ENCODE data around the gene PTPN5.

PTPN5 gene

GRCh38 chr11:18743365-18743764 is 48.2 kb downstream of the PTPN5 start:
- no peak for DNase-seq (ENCODE audit: low read depth, low spot score)

GRCh38 chr11:18741783-18742182 is 49.8 kb downstream of the PTPN5 start:
- no peak for DNase-seq (ENCODE audit: low read depth, low spot score)

DNA sequence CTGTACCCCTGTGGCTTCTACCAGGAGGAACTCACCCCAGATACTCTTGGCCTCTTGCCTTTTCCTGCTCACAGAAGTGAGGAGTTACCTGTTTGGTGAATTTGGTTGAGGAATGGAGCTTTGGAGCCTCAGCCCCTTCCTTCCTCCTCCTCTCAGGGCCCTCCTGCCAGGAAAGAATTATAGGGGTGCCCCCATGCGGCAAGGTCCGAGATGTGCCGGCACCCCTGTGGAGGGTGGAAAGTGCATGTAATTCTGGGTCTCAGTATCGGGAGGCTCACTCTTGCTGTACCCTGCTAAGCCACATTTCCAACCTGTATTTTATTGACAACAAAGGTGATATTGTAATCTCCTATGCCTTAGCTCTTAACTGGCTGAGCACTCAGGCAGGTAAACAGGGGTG is 51.9 kb downstream of the PTPN5 start:
- no peak for DNase-seq (ENCODE audit: low read depth, low spot score)

GRCh38 chr11:18737642-18738041 is 54.0 kb downstream of the PTPN5 start:
- DNase-seq (ENCODE audit: low read depth, low spot score): no peak

GRCh38 chr11:18736590-18737148 is 54.9 kb downstream of the PTPN5 start:
- DNase-seq (ENCODE audit: low read depth, low spot score): no peak

DNA sequence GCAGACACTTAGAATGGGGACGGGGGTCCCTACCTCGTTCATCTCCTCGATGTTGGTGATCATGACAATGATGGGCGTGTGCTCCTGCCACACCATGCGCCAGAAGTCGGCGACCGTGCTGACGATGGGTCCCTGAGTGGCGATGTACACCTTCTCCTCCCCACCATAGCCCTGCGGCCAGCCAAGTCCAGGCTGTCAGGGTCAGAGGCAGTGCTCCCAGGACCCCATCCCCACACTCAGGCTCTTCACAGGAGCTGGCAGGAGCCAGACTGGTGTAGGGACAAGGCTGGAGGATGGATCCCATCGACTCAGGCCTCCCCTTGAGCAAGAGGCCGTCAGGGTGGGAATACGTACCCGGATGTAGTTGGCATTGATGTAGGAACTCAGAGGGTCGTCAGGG is 58.4 kb downstream of the PTPN5 start:
- no peak for DNase-seq (ENCODE audit: low read depth, low spot score)

GRCh38 chr11:18731949-18732821 is 59.4 kb downstream of the PTPN5 start:
- peak; percentile 46 for DNase-seq (ENCODE audit: low read depth, low spot score)

- no peak for DNase-seq (ENCODE audit: low read depth, low spot score)
Observed at GRCh38 chr11:18731441-18731840, 60.2 kb downstream of the PTPN5 start.

DNA sequence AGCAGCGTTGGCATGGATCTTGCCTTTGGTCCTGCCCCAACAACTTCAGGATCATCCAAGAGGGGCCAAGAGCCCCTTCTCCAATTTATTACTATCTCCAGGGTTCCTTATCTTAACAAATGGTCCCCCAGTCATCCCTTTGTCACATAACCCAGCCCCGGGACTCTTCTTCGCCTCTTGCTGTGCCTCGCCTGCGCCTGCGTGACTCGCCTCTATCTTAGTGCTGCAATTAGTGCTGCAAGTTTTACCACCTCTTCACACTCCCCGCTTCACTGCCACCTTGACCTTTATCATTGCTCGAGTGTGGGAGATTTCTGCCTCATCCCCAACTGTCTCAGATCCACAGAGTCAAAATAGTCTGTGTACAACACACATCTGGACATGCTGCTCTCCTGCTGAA is 61.6 kb downstream of the PTPN5 start:
- no peak for DNase-seq (ENCODE audit: low read depth, low spot score)

DNA sequence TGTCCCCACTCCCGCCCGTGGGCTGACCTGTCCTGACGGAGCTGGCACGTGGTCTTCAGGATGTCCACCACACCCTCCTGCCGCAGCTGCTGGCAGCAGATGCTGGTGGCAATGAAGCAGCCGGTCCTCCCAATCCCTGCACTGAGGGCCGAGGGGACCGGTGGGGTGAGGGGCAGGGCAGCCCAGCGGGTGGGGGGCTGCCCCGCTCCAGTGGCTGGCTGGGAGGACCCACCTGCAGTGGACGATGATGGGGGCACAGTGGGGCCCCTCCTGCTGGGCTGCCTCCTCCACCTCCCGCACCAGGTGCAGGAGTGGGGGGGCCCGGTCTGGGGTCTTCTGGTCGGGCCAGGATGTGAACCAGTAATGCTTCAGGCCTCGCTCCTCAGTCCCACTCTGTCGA is 62.2 kb downstream of the PTPN5 start:
- DNase-seq (ENCODE audit: low read depth, low spot score): no peak

- no peak for DNase-seq (ENCODE audit: low read depth, low spot score)
Observed at GRCh38 chr11:18728658-18729057, 62.9 kb downstream of the PTPN5 start.

DNA sequence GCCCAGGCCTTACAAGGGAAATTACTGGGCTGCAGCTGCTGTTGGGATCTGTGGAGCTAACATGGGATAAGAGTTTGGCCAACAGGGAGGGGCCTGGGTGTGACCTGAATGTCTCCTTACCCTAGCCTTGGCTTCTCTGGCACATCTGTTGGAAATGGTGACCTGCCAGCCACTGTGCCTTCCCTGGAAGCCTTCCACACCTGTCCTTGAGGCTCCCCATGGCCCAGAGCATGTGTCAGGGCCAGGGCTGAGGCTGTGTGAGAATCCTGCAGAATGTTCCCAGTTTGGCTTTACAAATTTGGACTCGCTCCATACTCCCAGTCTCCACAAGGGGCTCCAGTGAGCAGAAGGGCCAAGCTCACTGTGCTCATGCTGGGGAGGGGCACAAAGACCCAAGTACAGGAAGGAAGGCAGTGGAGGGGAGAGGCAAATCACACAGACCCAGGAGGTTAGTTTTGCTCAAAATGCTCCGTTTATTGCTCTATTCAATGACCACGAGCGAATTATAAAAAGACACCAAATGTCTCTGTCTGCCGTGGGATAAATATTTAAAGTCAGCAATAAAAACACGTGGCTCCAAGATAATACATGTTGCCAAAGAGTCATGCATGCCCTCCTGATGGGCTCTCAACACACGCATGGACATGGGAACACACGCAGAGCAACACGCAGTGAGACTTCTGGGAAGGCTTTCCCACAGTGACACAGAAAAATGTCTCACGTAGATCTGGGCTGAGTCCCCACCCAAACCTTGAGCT is 63.9 kb downstream of the PTPN5 start:
- DNase-seq (ENCODE audit: low read depth, low spot score): peak; percentile 23

DNA sequence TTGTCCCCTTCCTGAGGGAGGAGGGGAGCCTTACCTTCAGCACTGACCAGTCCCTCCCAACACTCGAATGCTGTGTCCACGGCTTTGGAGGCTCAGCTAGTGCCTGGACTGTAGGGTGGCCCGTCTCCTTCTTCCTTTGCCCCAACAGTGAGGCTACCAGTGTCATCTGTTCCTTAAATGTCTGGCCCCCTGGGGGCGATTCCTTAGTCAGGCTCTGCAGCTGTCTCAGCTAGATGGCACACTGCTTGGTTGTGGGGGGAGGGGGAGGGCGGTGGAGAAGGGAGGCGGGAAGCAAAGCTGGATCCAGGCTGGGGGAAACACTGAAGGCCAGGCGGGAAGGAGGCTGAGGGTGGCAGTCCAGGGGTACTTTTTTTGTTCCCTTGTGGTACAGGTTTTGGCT is 65.6 kb downstream of the PTPN5 start, which contains the start of gene IGSF22:
Gene IGSF22 (minus strand): TSS at position 149 of the 400 bp plus-strand sequence. CDS start 1,952 bp downstream, outside the sequence.
- DNase-seq (ENCODE audit: low read depth, low spot score): no peak

DNA sequence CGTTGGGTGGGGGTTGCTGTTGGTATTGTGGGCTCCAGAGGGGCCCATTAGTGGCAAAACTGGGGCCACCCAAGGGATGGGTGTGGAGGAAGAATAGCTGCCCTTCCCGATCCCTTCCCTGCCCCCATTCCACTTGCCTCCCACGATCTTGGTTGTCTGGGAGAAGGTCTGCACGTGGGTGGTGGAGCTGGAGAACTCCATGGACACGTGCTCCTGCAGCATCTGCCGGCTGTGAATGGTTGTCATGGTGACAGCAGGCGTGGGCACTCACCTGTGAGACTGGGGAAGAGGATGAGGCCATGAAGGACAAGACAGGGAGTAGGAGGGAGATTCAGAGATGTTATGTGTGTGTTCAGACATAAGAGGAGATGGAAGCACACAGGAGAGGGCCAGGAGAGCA is 67.6 kb downstream of the PTPN5 start:
- no peak for DNase-seq (ENCODE audit: low read depth, low spot score)

GRCh38 chr11:18722293-18722637 is 69.3 kb downstream of the PTPN5 start:
- DNase-seq (ENCODE audit: low read depth, low spot score): no peak

DNA sequence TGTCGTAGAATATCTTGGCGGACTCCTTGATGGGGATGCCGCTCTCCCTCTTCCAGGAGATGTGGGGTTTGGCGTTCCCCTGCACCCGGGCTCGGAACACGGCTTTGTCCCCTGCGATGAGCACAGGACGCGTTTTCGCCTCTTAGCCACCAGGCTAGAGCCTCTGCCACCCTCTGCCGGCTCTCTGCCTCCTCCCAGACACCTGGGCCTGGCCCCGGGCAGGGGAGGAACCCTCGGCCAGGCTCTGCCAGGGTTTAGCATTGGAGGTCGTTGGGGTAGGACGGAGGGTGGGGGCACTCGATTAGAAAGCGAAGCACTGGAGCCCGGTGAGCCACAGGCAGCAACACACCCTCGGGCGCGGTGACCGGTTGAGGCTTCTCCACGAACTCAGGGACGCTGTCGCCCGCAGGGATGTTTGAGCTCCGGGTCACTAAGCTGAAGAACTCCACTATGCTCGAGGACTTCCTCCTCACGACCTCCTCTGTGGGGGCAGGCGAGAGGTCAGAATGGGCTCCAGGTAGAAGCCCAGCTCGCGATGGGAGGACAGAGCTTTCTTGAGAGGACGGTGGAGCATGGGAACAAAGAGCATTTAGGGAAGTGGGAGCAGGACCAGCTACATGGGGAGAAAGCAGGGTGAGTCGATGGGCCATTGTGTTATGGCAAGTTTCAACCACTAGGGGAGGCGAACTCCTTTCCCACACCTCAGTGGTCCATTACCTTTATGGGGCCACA is 69.9 kb downstream of the PTPN5 start:
- peak; percentile 23 for DNase-seq (ENCODE audit: low read depth, low spot score)

DNA sequence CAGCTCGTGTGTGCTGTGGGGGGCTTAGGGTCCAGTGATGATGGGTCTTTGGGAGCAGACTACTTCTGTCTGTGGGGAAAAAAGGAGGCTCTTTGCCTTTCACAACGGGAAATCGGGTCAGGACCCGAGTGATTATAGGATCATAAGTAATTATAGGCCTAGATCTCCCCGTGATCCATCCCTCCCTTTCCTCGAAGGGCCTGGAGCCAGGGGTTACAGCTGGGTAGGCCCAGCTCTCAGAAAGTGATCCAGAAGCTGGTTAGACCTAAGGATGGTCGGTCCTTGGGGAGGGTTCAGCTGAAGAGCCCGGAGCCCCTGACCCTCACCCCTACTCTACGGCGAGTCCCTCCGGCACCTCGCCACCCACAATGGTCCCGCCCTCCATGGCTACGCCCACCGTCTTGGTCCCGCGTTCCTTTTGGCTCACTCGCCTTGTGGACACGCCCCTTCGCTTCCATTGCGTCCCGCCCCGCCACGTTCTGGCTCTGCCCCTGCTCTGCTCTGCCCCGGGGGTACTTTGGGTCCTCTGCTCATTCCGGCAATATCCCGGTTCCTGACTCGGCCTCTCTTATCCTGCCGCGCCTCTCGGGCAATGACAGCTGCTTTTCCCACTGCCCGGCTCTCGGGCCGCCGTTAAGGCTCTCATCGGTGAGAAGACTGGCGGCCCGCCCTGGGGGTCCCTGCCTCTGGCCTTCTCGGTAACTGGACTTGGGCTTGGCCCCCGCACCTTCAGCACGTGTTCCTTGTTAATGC is 70.6 kb downstream of the PTPN5 start:
- peak; percentile 61 for DNase-seq (ENCODE audit: low read depth, low spot score)

DNA sequence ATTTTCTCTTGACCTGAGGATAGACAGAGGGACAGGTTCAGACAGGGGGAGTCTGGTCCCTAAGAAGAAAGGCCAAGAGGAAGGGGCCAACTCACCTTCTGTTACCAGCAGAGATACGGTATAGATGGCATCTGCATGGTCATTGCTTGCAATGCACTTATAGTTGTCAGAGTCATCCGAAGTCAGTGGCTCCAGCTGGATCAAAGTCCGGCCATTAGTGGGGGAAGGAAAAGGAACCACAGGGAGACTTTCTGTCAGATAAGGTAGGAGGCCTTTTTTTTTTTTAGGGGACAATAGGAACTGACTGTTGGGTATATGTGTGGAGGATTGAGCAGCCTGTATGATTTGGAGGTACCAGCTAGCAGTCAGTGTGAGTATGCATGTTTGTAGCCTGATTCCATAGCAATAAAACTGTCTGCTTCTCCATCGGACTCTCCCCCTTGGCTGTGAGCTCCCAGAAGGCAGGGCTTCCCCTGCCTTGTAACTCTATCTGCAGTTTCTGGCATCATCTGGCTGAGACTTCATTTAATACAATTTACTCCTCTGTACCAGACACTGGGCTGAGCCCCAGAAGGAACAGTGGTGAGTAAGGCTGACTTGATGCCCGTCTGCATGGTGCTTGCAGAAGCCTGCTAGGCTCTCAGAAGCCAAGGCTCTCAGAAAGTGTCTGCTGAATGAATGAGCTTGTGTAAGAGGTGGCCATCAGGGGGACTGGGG is 71.3 kb downstream of the PTPN5 start:
- no peak for DNase-seq (ENCODE audit: low read depth, low spot score)

GRCh38 chr11:18715476-18715875 is 76.1 kb downstream of the PTPN5 start:
- DNase-seq (ENCODE audit: low read depth, low spot score): no peak

DNA sequence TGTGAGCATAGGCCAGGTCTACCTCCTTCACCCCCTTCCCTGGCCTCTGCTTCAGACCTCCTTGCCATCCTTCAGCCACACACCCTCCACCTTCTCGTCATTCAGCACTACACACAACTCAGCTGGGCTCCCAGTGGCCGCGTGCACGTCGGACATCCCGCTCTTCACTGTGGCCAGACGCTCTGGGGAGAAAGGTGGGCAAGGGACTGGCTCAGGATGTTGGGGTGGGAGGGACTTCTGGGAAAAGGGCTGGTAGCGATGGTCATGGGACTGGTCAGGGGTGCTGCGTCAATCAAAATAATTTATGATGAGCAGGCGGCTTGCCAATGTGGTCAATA is 77.2 kb downstream of the PTPN5 start:
- DNase-seq (ENCODE audit: low read depth, low spot score): no peak

All from activated CD4-positive, CD25-positive, alpha-beta regulatory T cell treated with anti-CD3 and anti-CD28 coated beads, Interleukin-2, amount 50 U/mL, for 16 hours (primary cell).